Transverse colon (tissue), 4 donors: Measurements from ENCODE around the gene NRARP.

Experiments
- EP300 ChIP-seq: sonication (generic); formaldehyde crosslinking; IDR thresholded peaks from one replicate; pipeline ENCODE4 v1.6.1; 2017; ENCODE audit warnings: antibody characterized with exemption, low read depth
- POLR2A ChIP-seq: fragments of 450-650 bp; IDR thresholded peaks from one replicate; pipeline ENCODE4 v1.6.1; 2016; ENCODE audit warnings: antibody characterized with exemption, mild to moderate bottlenecking, moderate library complexity
- POLR2AphosphoS5 ChIP-seq, 3 donors: sonication (generic); formaldehyde crosslinking; IDR thresholded peaks; one replicate each; pipeline ENCODE4 v1.6.1; 2016; ENCODE audit warnings: antibody characterized with exemption in 3 of 3
- TF ChIP-seq, protein P1 (sequence below), 5 experiments: fragments of 200-600 bp in 3 of 5; fragments of 450-650 bp in 2 of 5; sonication (generic) in 3 of 5; IDR thresholded peaks; 1 replicate in 2 of 5; 2 replicates in 3 of 5; pipeline ENCODE4 v1.5.1; 2016 to 2017; ENCODE audit warnings: antibody characterized with exemption in 5 of 5, inconsistent platforms in 3 of 5, mild to moderate bottlenecking in 2 of 5, moderate library complexity in 1 of 5

- TF ChIP-seq POLR2A (no peak), POLR2AphosphoS5 (IDR thresholded peaks at IDR 0.05) (no peak), EP300 (no peak)
- TF ChIP-seq, protein P1, sequence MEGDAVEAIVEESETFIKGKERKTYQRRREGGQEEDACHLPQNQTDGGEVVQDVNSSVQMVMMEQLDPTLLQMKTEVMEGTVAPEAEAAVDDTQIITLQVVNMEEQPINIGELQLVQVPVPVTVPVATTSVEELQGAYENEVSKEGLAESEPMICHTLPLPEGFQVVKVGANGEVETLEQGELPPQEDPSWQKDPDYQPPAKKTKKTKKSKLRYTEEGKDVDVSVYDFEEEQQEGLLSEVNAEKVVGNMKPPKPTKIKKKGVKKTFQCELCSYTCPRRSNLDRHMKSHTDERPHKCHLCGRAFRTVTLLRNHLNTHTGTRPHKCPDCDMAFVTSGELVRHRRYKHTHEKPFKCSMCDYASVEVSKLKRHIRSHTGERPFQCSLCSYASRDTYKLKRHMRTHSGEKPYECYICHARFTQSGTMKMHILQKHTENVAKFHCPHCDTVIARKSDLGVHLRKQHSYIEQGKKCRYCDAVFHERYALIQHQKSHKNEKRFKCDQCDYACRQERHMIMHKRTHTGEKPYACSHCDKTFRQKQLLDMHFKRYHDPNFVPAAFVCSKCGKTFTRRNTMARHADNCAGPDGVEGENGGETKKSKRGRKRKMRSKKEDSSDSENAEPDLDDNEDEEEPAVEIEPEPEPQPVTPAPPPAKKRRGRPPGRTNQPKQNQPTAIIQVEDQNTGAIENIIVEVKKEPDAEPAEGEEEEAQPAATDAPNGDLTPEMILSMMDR (IDR thresholded peaks at IDR 0.05) = no peak
Observed at GRCh38 chr9:137349471-137350033, 47.5 kb upstream of the NRARP start.
